ENCODE measurements around the gene TNRC6C.

GRCh38 chr17:78096093-78096492, 137.6 kb downstream of the TNRC6C start:
- TF ChIP-seq POLR2A (IDR thresholded peaks at IDR 0.05) (no peak), EP300 (IDR thresholded peaks at IDR 0.05) (no peak), POLR2AphosphoS5 (IDR thresholded peaks at IDR 0.05) (no peak)
- TF ChIP-seq, protein P1, sequence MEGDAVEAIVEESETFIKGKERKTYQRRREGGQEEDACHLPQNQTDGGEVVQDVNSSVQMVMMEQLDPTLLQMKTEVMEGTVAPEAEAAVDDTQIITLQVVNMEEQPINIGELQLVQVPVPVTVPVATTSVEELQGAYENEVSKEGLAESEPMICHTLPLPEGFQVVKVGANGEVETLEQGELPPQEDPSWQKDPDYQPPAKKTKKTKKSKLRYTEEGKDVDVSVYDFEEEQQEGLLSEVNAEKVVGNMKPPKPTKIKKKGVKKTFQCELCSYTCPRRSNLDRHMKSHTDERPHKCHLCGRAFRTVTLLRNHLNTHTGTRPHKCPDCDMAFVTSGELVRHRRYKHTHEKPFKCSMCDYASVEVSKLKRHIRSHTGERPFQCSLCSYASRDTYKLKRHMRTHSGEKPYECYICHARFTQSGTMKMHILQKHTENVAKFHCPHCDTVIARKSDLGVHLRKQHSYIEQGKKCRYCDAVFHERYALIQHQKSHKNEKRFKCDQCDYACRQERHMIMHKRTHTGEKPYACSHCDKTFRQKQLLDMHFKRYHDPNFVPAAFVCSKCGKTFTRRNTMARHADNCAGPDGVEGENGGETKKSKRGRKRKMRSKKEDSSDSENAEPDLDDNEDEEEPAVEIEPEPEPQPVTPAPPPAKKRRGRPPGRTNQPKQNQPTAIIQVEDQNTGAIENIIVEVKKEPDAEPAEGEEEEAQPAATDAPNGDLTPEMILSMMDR (IDR thresholded peaks at IDR 0.05): no peak

All from sigmoid colon (tissue), 4 donors.